Keratinocyte (primary cell): ENCODE results near the gene AGPS. TPM values are rescaled to one million over a fixed set of nuclear protein-coding genes. Genes with fewer than 3 reads are reported as not detected.
"Not testable (repeated sequence)": the region's sequence is repeated elsewhere in the genome, so short reads cannot be mapped to it uniquely, and the experiment has no call there.

Source experiments
- DNase-seq: peaks from one replicate; pipeline ENCODE4 v3.0.0-alpha.2; 2011; ENCODE audit warnings: low read depth, missing footprints, low spot score
- FAIRE-seq: peaks from 2 replicates; lab custom pipeline; 2011; peaks lifted over from hg19 to GRCh38; lab: Jason Lieb, UNC
- H2AFZ ChIP-seq: 2 replicates; pipeline ENCODE4 v1.6.0; 2012; ENCODE audit warnings: low read length, control low read depth, inconsistent platforms; ENCODE audit not compliant: control insufficient read depth
- H3K27ac ChIP-seq: 2 replicates; pipeline ENCODE4 v1.5.1; 2011; ENCODE audit warnings: low read length; ENCODE audit not compliant: control insufficient read depth, insufficient read depth
- H3K27me3 ChIP-seq: 3 replicates; pipeline ENCODE4 v1.6.0; 2011; ENCODE audit warnings: low read length; ENCODE audit not compliant: control insufficient read depth, insufficient read depth; ENCODE audit errors: extremely low read depth
- H3K36me3 ChIP-seq, 2 experiments: 2 replicates in 1 of 2; 3 replicates in 1 of 2; pipeline ENCODE4 v1.5.1; 2011; ENCODE audit warnings: low read length in 2 of 2, mild to moderate bottlenecking in 1 of 2; ENCODE audit not compliant: control insufficient read depth in 2 of 2, insufficient read depth in 2 of 2; ENCODE audit errors: extremely low read depth in 1 of 2
- H3K4me1 ChIP-seq: 3 replicates; pipeline ENCODE4 v1.5.1; 2011; ENCODE audit warnings: low read length; ENCODE audit not compliant: control insufficient read depth, insufficient read depth; ENCODE audit errors: extremely low read depth
- H3K4me2 ChIP-seq: 3 replicates; pipeline ENCODE4 v1.6.0; 2011; ENCODE audit warnings: low read depth, low read length; ENCODE audit not compliant: control insufficient read depth, insufficient read depth; ENCODE audit errors: extremely low read depth
- H3K4me3 ChIP-seq, 3 experiments: fragments of 200-600 bp in 1 of 3; sonication (generic) in 1 of 3; 2 replicates in 2 of 3; 3 replicates in 1 of 3; pipeline ENCODE4 v1.5.1; 2011 to 2016; ENCODE audit warnings: low read length in 3 of 3, mild to moderate bottlenecking in 3 of 3, control low read depth in 2 of 3, inconsistent platforms in 1 of 3, low read depth in 1 of 3, mixed read lengths in 1 of 3, mixed run types in 1 of 3, moderate library complexity in 1 of 3; ENCODE audit not compliant: control insufficient read depth in 2 of 3, insufficient read depth in 2 of 3; ENCODE audit errors: extremely low read depth in 1 of 3
- H3K79me2 ChIP-seq: 2 replicates; pipeline ENCODE4 v1.6.0; 2012; ENCODE audit warnings: low read length; ENCODE audit not compliant: control insufficient read depth, insufficient read depth
- H3K9ac ChIP-seq: 3 replicates; pipeline ENCODE4 v1.6.0; 2011; ENCODE audit warnings: low read length; ENCODE audit not compliant: control insufficient read depth, insufficient read depth; ENCODE audit errors: extremely low read depth
- H3K9me1 ChIP-seq: 3 replicates; pipeline ENCODE4 v1.6.0; 2011; ENCODE audit warnings: low read length; ENCODE audit not compliant: control insufficient read depth, insufficient read depth; ENCODE audit errors: extremely low read depth
- H3K9me3 ChIP-seq: 2 replicates; pipeline ENCODE4 v1.5.1; 2012; ENCODE audit warnings: low read depth, low read length; ENCODE audit not compliant: control insufficient read depth
- H4K20me1 ChIP-seq: 3 replicates; pipeline ENCODE4 v1.6.0; 2011; ENCODE audit warnings: low read length; ENCODE audit not compliant: control insufficient read depth, insufficient read depth; ENCODE audit errors: extremely low read depth
- CTCF ChIP-seq, 3 experiments: IDR thresholded peaks in 1 of 3; conservative IDR thresholded peaks in 1 of 3; optimal IDR thresholded peaks in 1 of 3; 2 replicates in 2 of 3; 3 replicates in 1 of 3; pipeline versions ENCODE3 to v1.5.1; 2011; ENCODE audit warnings: low read length in 3 of 3, mild to moderate bottlenecking in 3 of 3, moderate library complexity in 2 of 3, control low read depth in 1 of 3, inconsistent platforms in 1 of 3; ENCODE audit not compliant: insufficient read depth in 2 of 3; ENCODE audit errors: extremely low read depth in 1 of 3
- EZH2 ChIP-seq: IDR thresholded peaks from one replicate; pipeline ENCODE4 v1.6.1; 2012; ENCODE audit warnings: inconsistent platforms, mild to moderate bottlenecking, low read length, moderate library complexity
- dilution Hi-C: fragments of 300-500 bp; cut with MboI; formaldehyde crosslinking; loops from one replicate; pipeline ENCODE4 v1.7.0; 2020; ENCODE audit warnings: low sequenced_read_pairs; ENCODE audit not compliant: extremely low pct_ligation_motif_present
- polyA plus RNA-seq, 5 experiments: library from polyadenylated mRNA; depleted of rRNA in 3 of 5; stranded (reverse) in 3 of 5; stranded (forward) in 1 of 5; unstranded in 1 of 5; fragments of >200 nt; gene quantifications; 1 replicate in 1 of 5; 2 replicates in 3 of 5; 3 replicates in 1 of 5; pipeline versions ENCODE4 v1.2.1 to v1.2.3, GENCODE V29; 2011 to 2012; ENCODE audit warnings: missing spikeins in 2 of 5, low read depth in 1 of 5, low replicate concordance in 1 of 5

The AGPS gene
- polyA plus RNA-seq, 1 donor (not counting 4 experiments of a cell fraction or from before 2014, with no cell fraction given), result 28.0 TPM

GRCh38 chr2:177362499-177362898 is 30.1 kb upstream of the AGPS start:
- no peak overlapping the region for H3K9ac ChIP-seq
- H3K79me2 ChIP-seq, result no peaks in the 10 kb centered on the region

GRCh38 chr2:177363332-177363731 is 29.2 kb upstream of the AGPS start:
- H3K4me3 ChIP-seq, result no peak overlapping the region

More at GRCh38 chr2:177362499-177362898, 30.1 kb upstream of the AGPS start:
- H3K4me1 ChIP-seq, result no peaks in the 10 kb centered on the region
- FAIRE-seq (no peak), DNase-seq (no peak)
- no peak overlapping the region for H3K4me3 ChIP-seq
- H3K9me3 ChIP-seq, result no peaks in the 10 kb centered on the region
- H4K20me1 ChIP-seq, result no peaks in the 10 kb centered on the region
- no peaks in the 10 kb centered on the region for H3K27me3 ChIP-seq
- H3K27ac ChIP-seq, result no peak overlapping the region
- no peaks in the 10 kb centered on the region for H3K9me1 ChIP-seq
- no peaks in the 10 kb centered on the region for H3K36me3 ChIP-seq
- no peak overlapping the region for H3K4me2 ChIP-seq
- dilution Hi-C loops, result no loop called here
- no peak overlapping the region for H2AFZ ChIP-seq
- TF ChIP-seq EZH2 (no peak), CTCF (optimal IDR thresholded peaks at IDR 0.05 in 1 of 3, IDR thresholded peaks at IDR 0.05 in 1 of 3, conservative IDR thresholded peaks at IDR 0.05 in 1 of 3; ENCODE audit: extremely low read depth in 1 of 3, insufficient read depth in 2 of 3, low read length in 3 of 3) (no peak)

GRCh38 chr2:177365764-177366163 is 26.8 kb upstream of the AGPS start:
- H3K27ac ChIP-seq, H3K9me3 ChIP-seq, dilution Hi-C loops, H3K9ac ChIP-seq, H3K27me3 ChIP-seq, H3K9me1 ChIP-seq, H3K36me3 ChIP-seq, H3K4me3 ChIP-seq, DNase-seq, H2AFZ ChIP-seq, H3K4me1 ChIP-seq, H3K4me2 ChIP-seq, FAIRE-seq, H4K20me1 ChIP-seq, H3K79me2 ChIP-seq: not testable (repeated sequence)

More at GRCh38 chr2:177363332-177363731, 29.2 kb upstream of the AGPS start:
- H3K9me1 ChIP-seq, result no peaks in the 10 kb centered on the region
- H2AFZ ChIP-seq, result no peak overlapping the region
- no peaks in the 10 kb centered on the region for H3K27me3 ChIP-seq
- H3K79me2 ChIP-seq, result no peaks in the 10 kb centered on the region
- no peak overlapping the region for H3K27ac ChIP-seq
- no peak overlapping the region for H3K9ac ChIP-seq
- no peak for TF ChIP-seq EZH2
- no peak for TF ChIP-seq CTCF (optimal IDR thresholded peaks at IDR 0.05 in 1 of 3, IDR thresholded peaks at IDR 0.05 in 1 of 3, conservative IDR thresholded peaks at IDR 0.05 in 1 of 3; ENCODE audit: extremely low read depth in 1 of 3, insufficient read depth in 2 of 3, low read length in 3 of 3)
- no peaks in the 10 kb centered on the region for H3K9me3 ChIP-seq
- H4K20me1 ChIP-seq, result no peaks in the 10 kb centered on the region
- FAIRE-seq (no peak), DNase-seq (no peak)
- no peaks in the 10 kb centered on the region for H3K36me3 ChIP-seq
- no peak overlapping the region for H3K4me2 ChIP-seq
- no peaks in the 10 kb centered on the region for H3K4me1 ChIP-seq
- dilution Hi-C loops, result no loop called here

GRCh38 chr2:177368023-177368422 is 24.6 kb upstream of the AGPS start:
- H3K4me1 ChIP-seq, H3K36me3 ChIP-seq, H3K9me1 ChIP-seq, H3K27ac ChIP-seq, dilution Hi-C loops, H4K20me1 ChIP-seq, H3K4me2 ChIP-seq, H3K4me3 ChIP-seq, DNase-seq, H3K9me3 ChIP-seq, H2AFZ ChIP-seq, H3K9ac ChIP-seq, H3K27me3 ChIP-seq, FAIRE-seq, H3K79me2 ChIP-seq: not testable (repeated sequence)
